GM11168 (cell line): Measurements from ENCODE around the gene BICD1.

Source experiments
- in situ Hi-C: fragments of 300-500 bp; cut with MboI; formaldehyde crosslinking; loops from one replicate; pipeline ENCODE4 v1.12.0; 2022; ENCODE audit warnings: low sequenced_read_pairs; ENCODE audit not compliant: unreplicated experiment

The BICD1 gene

DNA sequence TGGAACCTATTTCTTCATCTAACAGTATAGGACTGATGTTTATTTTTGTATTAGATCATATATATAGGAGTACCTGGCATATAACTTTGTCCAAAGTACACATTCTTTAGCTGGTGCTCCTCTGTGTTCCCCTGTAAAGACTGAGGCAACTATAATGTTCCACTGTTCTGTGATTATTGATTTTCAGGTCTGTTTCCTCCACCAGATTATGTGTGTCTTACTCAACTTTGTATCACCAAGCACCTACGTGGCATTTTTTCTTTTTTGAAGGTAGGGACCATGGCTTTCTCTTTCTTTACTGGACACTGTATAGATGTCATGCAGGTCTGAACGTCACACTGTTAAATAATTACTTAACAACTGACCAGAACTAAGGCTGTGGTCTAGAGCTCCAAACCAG, 29.3 kb downstream of the BICD1 start:
- in situ Hi-C loops: no loop called here

DNA sequence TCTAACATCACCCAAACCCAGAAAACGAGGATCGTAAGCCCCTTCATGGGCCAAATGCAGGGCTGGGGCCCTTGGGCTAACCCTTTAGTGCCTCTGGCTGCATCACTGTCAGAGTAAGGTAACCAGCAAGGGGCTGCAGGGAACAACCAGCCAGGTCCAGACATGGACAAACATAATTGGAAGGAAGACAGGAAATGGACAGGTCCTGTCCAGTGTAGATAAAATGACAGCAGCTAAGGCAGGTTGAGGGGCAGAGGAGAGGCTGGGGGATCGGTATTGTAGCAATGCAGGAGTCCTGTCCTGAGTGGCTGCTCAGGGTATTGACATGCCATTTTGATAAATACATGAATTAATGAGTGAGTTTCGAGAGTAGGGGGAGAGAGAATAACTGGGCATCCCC, 29.8 kb downstream of the BICD1 start:
- in situ Hi-C loops: no loop called here

DNA sequence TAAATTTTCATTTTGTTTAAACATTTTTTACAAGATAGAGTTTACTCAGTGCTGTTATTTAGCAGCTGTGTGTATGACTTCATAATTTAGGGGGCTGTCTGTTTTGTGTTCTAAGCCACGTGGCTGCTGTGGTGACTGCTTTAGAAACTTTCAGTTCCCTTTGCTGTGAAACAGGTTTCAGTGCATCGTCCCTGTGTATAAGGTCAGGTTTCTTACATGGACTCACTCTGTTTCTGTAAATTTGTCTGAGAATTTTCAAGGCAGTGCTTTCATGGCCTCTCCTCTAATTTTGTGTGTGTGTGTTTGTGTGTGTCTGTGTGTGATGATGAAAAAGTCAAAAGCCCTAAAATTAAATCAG, 32.4 kb downstream of the BICD1 start:
- in situ Hi-C loops: no loop called here

DNA sequence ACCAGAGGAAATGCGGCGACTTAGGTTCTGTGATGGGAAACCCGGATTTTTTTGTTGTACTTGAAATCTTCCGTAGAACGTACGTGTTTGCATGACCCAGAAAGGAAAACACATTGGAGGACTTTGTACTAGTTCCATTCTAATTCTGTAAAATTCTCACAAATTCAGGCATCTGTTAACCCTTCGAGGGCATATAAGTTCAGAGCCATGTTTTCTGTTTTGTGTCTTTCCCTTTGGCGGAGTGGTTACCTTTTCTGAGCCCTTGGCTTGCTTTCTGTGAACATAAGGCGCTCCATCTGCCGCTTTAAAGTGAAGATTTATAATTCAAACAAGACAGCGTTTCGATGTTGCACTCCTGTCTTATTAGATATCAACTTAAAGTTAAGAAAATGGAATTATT, 34.2 kb downstream of the BICD1 start:
- in situ Hi-C loops: loop anchor here (10.0 kb wide), 1 partner anchor 114 kb away; no protein-coding TSS in a partner anchor

DNA sequence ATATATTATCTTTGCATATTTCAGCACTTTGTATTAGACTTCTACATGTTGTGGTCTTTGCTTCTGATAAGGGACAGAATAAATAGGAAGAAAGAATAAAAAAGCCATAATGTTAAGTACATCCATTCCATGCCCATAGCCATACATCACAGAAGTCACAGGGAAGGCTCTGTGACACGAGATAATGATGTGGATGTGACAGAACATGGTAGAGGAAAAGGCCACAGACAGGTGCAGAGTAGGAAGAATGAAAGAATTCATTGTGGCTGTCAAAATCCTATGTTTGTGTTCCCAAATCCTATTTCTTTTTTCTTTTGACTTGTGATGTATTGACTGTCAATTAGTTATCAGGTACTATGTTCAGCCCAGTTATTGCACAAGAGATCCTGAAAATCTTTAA, 38.4 kb downstream of the BICD1 start:
- in situ Hi-C loops: loop anchor here (10.0 kb wide), 1 partner anchor 110 kb away; no protein-coding TSS in a partner anchor

DNA sequence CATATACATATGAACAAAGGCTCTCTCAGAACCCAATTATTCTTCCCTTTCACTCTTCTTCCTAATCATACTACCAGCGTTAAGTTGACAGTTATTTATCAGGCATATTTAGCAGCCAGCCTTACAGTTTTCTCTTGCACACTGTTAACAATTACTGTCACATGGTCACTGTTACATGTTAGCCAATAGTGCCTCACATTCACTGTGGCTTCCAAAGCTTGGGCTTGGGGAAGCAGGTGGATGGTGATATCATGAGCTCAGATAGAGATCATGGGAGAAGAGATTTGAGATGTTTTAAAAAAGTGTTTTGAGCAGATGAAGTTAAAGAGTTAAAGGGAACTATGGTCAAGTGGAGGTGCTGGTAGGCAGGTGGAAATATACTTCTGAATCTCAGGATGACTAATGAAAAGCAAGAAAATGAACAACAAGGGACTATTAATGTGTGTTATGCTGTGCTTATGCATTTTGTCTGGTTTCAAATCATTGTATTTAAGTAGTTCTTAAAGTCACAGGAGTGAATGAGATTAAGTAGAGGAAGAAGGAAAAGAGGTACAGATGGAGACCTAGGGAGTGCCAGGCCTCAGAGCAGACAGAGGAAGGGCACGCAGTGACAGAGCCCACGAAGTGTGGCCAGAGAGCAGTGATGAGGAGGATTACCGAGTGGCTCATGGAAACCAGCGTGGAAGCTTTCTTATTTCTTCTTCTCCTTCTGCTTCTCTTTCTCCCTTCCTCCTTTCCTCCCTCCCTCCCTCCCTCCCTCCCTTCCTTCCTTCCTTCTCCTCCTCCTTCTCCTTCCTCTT, 39.6 kb downstream of the BICD1 start:
- in situ Hi-C loops: loop anchor here (10.0 kb wide), 1 partner anchor 109 kb away; no protein-coding TSS in a partner anchor

DNA sequence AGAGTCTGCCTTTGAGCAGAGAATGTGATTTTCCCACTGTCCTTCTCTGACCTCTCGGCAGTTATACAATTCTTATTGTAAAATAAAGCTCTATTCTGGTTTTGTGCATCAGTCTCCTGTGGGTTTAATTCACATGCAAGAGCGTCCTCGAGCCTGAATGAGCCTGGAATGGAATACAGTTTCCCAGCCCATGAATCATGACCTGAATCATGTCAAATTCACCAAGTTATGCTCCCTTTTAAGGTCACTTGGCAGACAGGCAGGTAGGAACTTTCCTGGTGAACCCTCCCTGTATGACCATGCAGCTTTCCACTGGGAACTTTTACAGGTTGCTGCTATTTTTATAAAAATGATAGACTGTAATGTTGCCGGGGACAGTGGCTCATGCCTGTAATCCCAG, 41.7 kb downstream of the BICD1 start:
- in situ Hi-C loops: loop anchor here (10.0 kb wide), 1 partner anchor 106 kb away; no protein-coding TSS in a partner anchor

DNA sequence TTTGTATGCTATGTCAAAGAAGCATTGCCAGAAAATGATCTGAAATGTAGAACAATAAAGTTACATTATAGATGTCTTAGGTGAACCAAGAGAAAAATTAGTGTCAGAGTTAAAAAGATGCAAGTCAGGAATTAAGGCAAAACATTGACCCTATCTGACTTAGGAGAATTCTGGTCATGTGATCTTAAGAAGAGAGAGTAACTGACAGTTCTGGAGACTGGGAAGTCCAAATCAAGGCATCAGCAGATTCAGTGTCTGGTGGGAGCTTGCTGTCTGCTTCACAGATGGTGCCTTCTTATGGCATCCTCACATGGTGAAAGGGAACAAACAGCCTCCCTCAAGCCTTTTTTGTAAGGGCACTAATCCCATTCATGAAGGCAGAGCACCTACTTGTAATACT, 42.8 kb downstream of the BICD1 start:
- in situ Hi-C loops: loop anchor here (10.0 kb wide), 1 partner anchor 105 kb away; no protein-coding TSS in a partner anchor

DNA sequence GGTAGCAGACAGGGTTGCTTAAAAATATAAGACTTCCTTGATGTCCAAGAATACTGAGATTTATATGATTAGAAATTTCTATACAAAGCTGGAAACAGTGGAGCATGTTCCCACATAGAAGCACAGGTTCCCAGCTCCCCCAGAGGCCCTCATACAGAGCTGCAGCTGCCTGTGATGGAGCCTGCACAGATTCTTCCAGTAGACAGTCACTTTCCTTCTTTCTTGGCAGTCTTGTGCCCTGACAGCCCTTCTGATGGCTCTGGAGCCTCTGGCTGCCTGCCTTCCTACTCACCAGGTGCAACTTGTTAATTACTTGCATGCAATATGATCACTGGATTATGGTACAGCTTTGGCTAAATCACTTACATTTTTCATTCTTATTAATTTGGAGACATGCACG, 44.4 kb downstream of the BICD1 start:
- in situ Hi-C loops: no loop called here

DNA sequence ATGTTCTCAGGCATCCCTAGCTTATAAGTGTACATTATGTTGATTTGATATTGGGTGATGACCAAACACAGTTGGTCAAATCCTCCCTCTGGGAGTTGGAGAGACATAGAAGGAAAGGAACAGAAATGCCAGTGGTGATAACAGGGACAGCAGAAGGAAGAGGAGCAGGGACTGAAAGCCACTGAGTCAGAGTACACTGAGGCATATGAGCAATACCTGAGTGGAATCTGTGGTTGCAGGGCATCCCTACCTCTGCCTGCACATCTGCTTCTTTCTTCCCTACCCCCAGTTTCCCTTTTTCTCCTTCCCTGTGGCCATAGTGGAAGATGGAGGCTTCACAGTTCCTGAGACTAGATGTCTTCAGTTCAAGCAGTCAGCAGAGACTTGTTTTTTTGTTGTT, 44.9 kb downstream of the BICD1 start:
- in situ Hi-C loops: no loop called here

DNA sequence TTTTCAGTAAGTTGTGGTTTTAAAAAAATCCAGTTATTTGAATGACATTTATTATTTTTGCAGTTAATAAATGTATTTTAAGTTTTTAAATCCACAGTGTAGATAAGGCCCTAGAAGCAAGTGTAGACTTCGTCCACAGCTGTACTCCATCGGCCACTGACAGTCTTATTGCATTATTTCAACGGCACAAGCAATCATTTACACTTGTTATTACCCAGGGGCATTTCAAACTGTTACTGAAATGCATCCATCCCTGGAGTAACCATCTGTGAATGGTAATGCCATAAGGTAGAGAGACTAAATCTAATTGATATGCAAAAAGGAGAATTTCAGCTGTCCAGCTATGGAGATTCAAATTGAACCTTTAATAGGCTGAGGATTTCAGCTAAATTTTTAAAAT, 48.4 kb downstream of the BICD1 start:
- in situ Hi-C loops: no loop called here

DNA sequence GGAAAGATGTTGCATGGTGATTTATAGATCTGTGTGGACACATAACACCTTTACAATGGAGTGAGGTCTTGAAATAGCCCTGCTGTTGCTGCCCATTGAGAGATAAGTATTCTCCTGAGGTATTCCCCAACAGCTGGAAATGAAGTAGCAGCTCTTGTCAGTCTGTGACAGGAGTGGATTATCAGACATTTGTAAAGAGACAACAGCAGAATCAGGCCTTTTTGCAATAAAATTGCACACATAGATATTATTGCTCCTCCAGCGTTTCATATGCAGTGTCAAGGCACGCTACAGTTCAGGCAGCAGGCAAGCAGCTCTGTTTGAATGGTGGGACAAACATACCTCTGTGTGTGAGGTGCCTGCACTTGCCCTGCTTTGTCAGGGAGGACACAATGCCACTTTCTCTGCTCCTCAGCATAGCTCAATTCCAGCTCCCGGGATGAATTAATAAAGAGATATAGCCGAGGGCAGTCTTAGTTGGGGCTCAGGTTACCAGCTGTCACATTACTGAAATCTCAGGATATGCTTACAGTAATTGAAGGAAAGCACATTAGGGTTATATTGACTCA, 49.4 kb downstream of the BICD1 start:
- in situ Hi-C loops: no loop called here

DNA sequence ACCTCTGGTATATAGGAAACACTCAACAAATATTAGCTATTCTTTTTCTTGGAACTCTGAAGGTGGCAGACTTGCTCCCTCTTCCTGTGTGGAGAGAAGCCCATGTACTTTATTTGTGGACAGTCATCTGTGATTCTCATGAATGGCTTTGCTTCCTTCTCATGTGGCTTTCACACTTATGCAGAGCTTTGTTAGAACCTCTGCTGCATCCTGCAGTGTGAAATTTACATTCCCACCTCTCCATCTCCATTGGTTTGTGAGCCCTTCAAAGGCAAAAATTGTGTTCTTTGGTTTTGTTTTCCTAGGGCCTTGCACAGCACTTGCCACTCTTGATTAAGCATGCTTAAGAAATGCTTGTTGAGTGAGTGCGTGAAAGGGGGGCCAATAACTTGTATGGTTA, 51.9 kb downstream of the BICD1 start:
- in situ Hi-C loops: no loop called here

DNA sequence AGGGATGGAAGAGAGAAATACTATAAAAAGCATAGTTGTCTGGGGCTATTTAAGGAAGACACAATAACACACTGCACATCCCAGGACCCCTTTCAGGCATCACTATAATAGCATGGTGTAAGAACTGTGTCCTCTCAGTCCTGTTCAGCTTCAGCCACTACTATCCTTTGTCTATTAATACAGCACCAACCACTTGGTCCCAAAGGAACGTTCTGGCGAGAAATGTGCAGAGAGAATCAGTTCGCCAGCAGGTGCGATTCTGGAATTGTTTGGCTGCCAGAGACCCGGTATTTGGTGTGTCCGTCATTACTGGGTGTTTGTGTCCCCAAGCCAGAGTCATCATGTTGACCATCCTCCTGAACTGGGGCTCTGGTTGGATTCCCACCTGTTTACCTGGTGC, 52.7 kb downstream of the BICD1 start:
- in situ Hi-C loops: no loop called here

DNA sequence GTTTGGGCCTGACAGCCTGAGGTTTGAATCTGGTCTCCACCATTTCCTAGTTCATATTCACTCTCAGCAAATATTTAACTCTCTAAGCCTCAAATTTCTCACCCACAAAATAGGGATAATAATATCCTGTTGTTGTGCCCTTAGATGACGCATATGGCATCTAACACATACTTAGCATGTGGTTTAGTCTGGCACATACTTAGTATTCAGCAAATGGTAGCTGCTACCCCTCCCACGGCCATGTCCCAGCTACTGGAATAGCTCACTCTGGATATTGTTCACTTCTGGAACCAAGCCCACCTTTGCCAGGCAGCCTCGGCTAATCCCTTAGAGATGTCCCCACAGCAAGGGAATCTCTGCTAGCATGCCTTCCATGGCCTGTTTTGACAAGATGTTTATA, 53.3 kb downstream of the BICD1 start:
- in situ Hi-C loops: no loop called here

DNA sequence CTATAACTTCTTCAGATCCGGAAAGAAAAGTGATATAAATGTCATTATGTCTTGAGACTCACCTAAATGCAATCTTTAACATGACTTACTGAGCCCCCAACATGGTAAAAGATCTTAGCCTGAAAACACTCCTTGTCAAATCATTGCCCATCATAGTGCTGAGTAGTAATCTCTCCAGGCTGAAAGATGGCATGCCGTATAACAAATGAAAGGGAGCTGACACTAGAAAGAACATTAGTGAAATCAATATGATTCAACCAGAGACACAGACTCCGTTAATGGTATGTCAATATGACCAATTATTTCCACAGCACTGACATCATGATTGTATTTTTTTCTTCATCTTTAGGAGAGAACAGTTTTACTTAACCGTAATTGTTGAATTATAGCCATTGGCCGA, 54.4 kb downstream of the BICD1 start:
- in situ Hi-C loops: no loop called here

DNA sequence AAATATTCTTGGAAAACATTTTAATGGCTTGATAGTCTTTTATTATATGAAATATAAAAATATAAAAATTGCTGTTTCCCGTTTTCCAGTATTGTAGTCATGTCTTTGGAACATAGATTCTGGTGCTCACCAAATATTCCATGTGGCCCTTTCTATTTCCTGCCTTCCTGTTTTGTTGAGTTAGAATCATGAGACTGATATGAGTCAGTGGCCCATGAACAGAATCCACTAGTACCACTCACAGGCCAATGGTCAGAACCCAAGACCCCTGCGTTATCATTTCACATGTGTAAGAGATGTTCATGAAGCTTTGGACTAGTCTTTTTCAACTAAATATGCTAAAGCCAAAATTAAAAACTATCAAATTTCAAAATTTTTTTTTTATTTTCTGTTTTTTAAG, 56.9 kb downstream of the BICD1 start:
- in situ Hi-C loops: no loop called here

DNA sequence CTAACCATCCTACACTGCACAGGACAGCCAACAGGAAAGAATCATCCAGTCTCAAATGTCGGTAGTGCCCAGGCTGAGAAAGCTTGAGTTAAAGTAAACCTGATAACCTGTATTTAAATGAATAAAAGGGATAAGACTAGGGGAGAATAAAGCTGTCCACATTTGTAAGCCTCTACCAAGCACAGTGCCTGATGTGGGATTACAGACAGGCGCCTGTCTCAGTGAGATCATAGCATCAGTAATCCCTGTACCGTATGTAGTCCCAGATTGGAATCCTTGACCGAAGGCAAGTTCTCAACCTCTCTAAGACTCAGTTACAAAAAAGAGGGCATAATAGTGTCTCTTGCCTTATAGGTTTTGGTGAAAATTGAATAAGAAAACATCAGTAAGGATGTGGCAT, 59.9 kb downstream of the BICD1 start:
- in situ Hi-C loops: no loop called here

DNA sequence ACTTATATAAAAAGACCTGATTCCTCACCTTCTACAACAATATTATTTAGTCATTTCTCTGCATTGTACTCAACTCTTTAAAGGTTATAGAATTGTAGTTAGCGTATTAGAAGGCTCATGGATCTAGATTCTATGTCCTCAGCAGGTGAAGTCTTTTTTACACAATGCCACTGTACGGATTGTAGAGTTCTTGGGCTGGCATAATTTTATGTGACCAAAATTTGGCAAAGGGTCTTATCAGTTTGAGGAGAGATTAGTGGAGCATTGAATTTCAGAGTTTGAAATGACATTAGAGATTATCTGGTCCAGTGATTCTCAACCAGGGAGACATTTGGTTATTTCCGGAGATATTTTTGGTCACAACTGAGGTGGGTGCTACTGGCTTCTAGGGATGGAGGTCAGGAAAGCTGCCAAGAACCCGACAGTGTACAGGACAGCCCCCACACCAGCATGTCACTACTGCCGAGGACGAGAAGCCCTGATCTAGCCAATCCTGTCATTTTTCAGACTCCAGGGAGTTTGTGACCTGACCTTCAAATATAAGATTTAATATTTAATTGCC, 63.9 kb downstream of the BICD1 start:
- in situ Hi-C loops: no loop called here

DNA sequence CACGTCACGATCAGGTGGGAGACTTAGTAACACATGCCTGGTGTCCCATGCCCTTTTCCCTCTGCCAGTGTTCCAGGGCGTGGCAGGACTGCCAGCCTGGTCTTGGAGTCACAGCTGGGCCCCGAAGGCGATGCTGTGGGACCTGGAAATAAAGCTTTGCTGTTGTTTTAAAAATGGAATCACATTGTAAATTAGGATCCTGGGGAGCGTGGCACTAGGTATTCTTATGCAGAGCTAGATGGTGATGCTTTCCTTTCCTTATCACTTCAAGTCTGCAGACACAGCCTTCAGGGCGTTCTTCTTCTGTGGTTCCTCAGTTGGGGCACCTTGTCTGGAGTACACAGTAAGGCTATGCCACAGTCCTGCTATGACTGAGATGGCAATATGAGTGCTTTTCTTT, 64.6 kb downstream of the BICD1 start:
- in situ Hi-C loops: no loop called here

DNA sequence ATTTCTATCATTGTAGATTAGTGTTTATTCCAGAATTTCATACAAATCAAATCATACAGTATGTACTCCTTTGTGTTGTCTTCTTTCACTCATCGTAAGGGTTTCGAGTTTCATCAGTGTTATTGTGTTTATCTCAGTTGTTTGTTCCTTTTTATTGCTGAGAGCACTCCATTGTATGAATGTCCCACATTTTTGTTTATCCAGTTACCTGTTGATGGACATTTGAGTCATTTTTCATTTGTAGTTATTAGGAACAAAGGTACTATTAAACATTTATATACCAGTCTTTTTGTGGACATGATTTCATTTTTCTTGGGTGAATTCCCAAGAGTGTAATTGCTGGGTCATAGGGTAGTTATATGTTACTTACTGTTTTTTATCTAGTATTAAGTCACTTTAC, 70.0 kb downstream of the BICD1 start:
- in situ Hi-C loops: no loop called here
